Mesodermal cell (in vitro differentiated cells): ENCODE data around the gene KIF1C.
A peak's percentile ranks its signal among the peaks of the same experiment; 100 is the strongest.

Experiments used
- H3K27ac ChIP-seq: 2 replicates; pipeline ENCODE4 v1.7.0; 2013; ENCODE audit warnings: mild to moderate bottlenecking, low read depth, low read length, moderate library complexity; ENCODE audit not compliant: severe bottlenecking
- H3K36me3 ChIP-seq: 2 replicates; pipeline ENCODE4 v1.7.1; 2013; ENCODE audit warnings: mild to moderate bottlenecking, low read length, moderate library complexity; ENCODE audit not compliant: control insufficient read depth, insufficient read depth
- H3K4me1 ChIP-seq: one replicate; pipeline ENCODE4 v1.7.1; 2013; ENCODE audit warnings: mild to moderate bottlenecking, low read length; ENCODE audit not compliant: insufficient read depth, control insufficient read depth, poor library complexity, severe bottlenecking
- H3K4me3 ChIP-seq: 2 replicates; pipeline ENCODE4 v1.7.0; 2013; ENCODE audit warnings: low read length, control low read depth, mild to moderate bottlenecking; ENCODE audit not compliant: insufficient read depth, poor library complexity, severe bottlenecking; ENCODE audit errors: extremely low read depth
- H3K9me3 ChIP-seq: 2 replicates; pipeline ENCODE4 v1.7.1; 2013; ENCODE audit warnings: mild to moderate bottlenecking, low read length, moderate library complexity; ENCODE audit not compliant: control insufficient read depth
- WGBS, 2 experiments: methylation state at CpG; one replicate each; pipeline ENCODE4 v1.1.5; 2013; ENCODE audit warnings: missing lambda C conversion rate in 2 of 2; ENCODE audit not compliant: insufficient coverage in 2 of 2; 5-methylcytosine and 5-hydroxymethylcytosine counted together

KIF1C gene

DNA sequence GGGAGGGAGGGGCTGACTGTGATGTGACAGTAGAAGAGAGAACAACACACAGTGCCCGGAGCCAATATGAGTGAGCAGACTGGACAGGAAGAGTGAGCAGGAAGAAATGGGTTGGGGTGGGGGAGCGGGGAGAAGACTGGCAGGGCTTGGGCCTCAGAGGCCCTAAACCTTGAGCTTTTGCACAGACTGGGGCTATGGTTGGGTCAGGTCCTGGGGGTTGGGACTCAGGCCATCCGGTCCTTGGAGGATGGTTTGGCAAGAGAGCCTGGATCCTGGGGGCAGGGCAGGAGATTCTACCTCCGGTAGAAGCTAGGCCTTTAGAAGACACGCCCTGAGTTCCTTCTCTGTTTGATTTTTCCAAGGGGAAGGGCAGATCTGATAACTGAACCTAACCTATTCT is 11.3 kb upstream of the KIF1C start:
- peaks cover 10% of the 10 kb centered on the region for H3K4me1 ChIP-seq
- H3K36me3 ChIP-seq: peaks cover 11% of the 10 kb centered on the region
- WGBS, 2 experiments: 84 to 93% methylated on average over 4 of the region's 5 CpGs
- H3K4me3 ChIP-seq: peak overlapping the region; percentile 66
- H3K9me3 ChIP-seq: no peaks in the 10 kb centered on the region
- peak overlapping the region; percentile 26 for H3K27ac ChIP-seq

DNA sequence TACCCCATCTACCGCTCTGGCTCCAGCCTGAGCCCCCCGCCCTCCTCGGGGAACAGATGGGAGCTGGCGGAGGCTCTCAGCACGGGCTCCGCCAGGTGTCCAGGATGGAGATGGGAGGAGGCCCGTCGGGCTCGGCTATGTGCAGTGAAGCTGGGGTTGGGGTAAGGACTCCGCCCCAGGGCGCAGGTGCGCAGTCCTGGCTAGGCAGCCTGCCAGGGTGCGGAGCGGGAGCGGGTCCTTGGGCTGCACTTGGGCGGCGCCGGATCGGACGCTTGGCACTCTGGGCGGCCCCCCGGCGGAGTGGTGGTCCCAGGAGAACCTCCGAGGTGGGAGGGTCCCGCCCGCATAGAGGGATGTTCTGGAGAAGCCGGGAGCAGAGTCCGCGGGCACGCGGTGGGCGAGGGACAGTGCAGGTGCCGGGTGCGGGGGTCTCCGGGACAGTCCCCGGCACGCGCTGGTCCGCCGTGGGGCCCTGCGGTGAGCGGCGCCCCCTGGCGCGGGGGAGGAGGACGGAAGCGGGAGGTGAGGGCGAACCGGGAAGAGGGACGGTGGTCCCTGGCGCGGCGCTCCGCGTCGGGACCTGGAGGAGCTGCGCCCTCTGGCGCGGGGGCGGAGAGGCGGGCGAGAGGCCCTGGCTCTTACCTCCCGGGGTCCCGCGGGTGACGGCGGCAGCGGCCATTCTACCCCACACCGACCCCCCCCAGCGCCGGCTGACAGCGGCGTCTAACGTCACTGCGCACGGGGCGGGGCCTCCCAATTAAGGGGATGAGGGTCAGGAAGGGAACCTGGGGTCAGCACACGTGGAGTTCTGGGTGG is 10.6 kb upstream of the KIF1C start, which contains the start of gene CAMTA2:
Gene CAMTA2 (minus strand): TSS at position 725 of the 816 bp plus-strand sequence. CDS start 1,453 bp downstream, outside the sequence.
- Histone ChIP-seq H3K4me3 (peak within 1 kb of the TSS; percentile 66), H3K27ac (peak within 1 kb of the TSS; percentile 36), H3K9me3 (no peaks in the 10 kb centered on the region), H3K4me1 (peaks cover 10% of the 10 kb centered on the region), H3K36me3 (peaks cover 5% of the 10 kb centered on the region)
- 2 to 4% methylated on average over 54 to 70 of the region's 78 CpGs for WGBS, 2 experiments

DNA sequence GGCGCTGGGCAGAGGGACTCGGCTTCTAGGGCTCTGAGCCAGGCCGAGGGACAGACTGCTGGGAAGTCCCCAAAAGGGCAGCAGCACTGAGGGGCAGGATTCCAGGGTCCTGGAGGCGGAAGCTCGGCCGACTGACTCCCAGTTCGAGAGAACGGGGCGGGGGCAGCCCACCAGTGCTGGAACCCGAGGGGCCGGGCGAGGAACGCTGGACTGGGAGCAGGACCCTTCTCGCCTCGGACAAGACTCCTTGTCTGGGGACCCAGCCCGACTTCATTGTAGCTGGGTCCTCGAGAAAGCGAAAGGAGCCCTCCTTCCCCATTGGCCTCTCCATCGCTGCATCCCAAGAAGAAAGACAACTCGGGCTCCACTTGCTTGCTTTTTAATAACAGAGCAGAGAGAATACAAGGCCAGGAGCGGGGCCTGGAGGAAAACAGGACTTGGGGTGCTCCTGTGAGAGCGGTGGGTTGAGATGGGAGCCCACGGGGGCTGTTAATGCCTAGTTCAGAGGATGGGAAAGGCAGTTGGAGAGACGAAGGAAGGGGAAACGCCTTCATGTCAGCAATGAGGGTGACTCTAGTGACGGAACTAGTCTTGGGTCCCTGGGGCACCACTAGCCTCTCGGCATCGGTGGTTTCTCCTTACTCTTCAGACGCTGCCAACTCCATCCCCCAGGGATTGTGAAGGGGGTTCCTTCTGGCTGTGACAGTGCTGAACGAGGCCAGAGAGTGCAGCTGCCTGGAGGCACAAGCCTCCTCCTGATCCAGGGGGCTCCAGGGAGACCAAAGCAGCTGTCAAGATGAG is 9.8 kb upstream of the KIF1C start:
- WGBS, 2 experiments: 28 to 32% methylated on average over 20 to 29 of the region's 30 CpGs
- peak overlapping the region; percentile 66 for H3K4me3 ChIP-seq
- H3K36me3 ChIP-seq: peaks cover 3% of the 10 kb centered on the region
- peak overlapping the region; percentile 10 for H3K27ac ChIP-seq
- peaks cover 10% of the 10 kb centered on the region for H3K4me1 ChIP-seq
- no peaks in the 10 kb centered on the region for H3K9me3 ChIP-seq

DNA sequence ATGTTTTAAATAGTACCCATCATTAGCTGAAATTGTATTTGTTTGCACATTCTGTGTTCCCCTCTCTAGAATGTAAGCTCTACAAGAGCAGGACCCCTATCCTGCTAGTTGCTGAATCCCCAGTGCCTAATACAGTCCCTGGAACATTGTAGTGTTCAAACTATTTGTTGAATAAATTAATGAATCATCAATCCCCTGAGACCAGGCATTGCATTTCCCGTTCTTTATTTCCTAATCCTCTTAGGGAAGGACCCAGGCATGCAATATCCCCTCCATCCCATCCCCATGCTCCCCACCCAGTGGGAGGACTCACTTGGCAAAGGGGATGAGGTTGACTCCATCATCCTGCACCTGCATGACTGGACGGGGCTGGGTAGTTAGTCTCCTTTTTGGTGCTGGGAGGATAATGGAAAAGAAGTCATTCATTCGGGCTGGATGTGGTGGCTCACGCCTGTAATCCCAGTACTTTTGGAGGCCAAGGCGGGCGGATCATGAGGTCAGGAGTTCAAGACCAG is 3.6 kb upstream of the KIF1C start:
- no peaks in the 10 kb centered on the region for H3K9me3 ChIP-seq
- no peaks in the 10 kb centered on the region for H3K36me3 ChIP-seq
- H3K4me3 ChIP-seq: no peak overlapping the region
- H3K27ac ChIP-seq: no peak overlapping the region
- no peaks in the 10 kb centered on the region for H3K4me1 ChIP-seq
- WGBS, 2 experiments: 94 to 95% methylated on average over 5 to 6 of the region's 6 CpGs

DNA sequence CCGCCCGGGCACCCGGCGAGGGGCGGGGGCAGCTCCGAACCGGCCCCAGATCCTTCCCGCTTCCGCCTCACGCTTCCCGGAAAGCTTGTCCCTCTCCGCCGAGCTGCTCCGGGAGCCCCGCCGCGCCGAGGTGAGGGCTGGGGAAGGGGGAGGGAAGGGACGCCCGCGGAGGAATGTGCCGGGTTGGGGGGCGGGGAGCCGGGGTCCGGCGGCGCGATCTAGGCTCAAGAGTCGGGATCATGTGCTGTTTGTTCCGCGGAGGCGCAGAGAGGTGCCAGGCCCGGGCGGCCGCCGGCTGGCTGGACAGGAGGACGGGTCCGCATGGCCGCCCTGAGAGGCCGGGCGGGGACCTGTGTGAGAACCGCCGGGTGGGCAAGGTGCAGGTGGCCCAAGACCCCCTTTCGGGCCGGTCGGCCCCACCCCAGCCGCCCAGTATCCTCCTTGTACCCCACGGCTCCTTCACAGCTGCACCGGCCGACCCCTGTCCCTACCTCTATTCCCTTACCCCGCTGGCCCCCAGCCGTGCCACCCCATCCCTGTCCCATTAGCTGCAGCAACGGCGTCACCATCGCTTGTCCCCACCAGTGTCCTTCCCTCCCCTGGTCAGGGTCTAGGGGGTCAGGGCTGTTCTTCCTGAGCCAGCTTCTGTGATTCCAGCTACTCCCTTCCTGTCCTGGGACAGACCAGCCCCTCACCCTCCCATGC is 429 bp downstream of the KIF1C start:
- peak overlapping the region; percentile 92 for H3K4me3 ChIP-seq
- no peak overlapping the region for H3K27ac ChIP-seq
- 0 to 1% methylated on average over 27 to 50 of the region's 55 CpGs for WGBS, 2 experiments
- H3K4me1 ChIP-seq: peaks cover 15% of the 10 kb centered on the region
- peaks cover 38% of the 10 kb centered on the region for H3K36me3 ChIP-seq
- no peaks in the 10 kb centered on the region for H3K9me3 ChIP-seq

DNA sequence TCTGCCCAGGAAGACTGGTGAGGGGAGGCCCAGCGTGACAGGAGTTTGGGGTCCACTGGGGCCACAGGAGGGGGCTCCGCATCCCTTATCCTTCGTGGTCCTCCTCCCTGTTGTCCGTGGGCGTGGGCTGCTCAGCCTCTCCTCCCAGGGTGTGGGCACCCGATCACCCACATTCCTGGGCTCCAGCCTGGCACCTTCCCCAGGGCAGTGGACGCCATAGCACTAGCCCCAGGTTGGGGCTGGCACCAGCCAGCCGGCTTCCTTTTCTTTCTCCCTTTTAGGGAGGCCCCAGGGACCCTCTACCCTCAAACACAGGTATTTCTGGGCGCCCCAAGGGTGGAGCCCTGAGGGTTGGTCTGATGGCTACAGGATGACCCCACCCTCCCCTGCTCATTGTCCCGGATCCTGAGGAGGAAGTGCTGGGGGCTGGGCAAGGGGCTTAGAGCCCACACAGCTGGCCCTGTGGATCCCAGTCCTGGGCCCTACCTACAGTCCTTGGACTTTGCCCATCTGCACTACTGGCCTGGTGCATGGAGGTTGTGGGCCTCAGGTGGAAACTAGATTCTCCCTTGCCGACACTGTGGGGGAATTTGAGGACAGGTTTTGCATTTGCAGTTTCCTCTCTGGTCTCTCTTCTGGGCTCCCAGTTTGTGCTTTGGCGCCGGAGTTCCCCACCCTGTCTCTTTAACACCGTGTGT is 1.1 kb downstream of the KIF1C start:
- Histone ChIP-seq H3K4me1 (peaks cover 20% of the 10 kb centered on the region), H3K27ac (no peak overlapping the region), H3K9me3 (no peaks in the 10 kb centered on the region), H3K4me3 (peak overlapping the region; percentile 92), H3K36me3 (peaks cover 45% of the 10 kb centered on the region)
- WGBS, 2 experiments: 21 to 23% methylated on average over 12 to 13 of the region's 14 CpGs

DNA sequence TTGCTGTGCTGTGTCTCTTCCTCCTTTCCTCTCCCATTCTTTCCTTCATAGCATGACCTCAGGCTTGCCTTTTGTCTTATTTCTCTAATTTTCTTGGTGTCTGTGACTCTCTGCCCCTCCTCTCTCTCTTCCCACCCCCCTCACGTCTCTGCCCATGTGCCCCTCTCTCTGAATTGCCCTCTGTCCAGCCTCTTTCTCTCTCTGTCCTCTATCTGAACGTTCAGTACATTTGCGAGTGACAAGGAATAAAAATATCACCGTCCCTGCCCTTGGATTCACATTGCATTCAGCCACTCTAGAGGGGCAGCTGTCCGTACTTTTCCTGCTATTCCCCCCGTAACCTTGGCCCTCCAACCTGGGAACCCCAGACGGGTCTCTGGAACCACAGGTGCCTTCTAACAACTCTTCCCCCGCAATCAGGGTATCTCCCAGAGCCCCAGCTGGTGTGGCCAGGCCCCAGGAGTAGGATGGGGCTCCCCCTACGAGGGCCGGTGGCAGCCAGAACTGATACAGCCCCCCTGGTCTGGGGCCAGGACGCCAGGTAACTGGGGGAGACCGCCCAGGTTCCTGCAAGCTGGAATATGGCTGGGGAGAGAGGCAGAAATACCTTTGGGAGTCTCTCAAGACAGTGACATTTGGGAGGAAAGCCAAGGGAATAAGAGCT is 1.8 kb downstream of the KIF1C start:
- H3K27ac ChIP-seq: no peak overlapping the region
- 79% methylated on average over 9 to 12 of the region's 12 CpGs for WGBS, 2 experiments
- no peaks in the 10 kb centered on the region for H3K9me3 ChIP-seq
- H3K4me3 ChIP-seq: peak overlapping the region; percentile 92
- H3K36me3 ChIP-seq: peaks cover 52% of the 10 kb centered on the region
- H3K4me1 ChIP-seq: peaks cover 24% of the 10 kb centered on the region

DNA sequence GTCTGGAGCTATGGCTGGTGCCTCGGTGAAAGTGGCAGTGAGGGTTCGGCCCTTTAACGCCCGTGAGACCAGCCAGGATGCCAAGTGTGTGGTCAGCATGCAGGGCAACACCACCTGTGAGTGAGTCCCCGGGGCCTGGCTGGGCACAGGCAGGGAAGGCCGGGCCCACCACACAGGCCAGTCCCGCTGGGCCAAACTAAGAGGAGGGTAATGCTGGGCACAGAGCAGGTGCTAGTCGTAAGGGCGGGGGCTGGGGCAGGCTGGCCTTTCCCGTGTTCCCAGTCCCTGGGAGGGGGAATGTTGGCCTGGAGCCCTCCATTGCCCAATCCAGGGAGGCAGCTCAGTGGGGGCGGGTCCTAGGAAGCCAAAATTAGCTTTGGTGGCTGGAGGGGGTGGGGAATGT is 2.5 kb downstream of the KIF1C start:
- Histone ChIP-seq H3K4me3 (peak overlapping the region; percentile 92), H3K36me3 (peaks cover 58% of the 10 kb centered on the region)
- WGBS, 2 experiments: 80 to 86% methylated on average over 9 to 11 of the region's 11 CpGs

DNA sequence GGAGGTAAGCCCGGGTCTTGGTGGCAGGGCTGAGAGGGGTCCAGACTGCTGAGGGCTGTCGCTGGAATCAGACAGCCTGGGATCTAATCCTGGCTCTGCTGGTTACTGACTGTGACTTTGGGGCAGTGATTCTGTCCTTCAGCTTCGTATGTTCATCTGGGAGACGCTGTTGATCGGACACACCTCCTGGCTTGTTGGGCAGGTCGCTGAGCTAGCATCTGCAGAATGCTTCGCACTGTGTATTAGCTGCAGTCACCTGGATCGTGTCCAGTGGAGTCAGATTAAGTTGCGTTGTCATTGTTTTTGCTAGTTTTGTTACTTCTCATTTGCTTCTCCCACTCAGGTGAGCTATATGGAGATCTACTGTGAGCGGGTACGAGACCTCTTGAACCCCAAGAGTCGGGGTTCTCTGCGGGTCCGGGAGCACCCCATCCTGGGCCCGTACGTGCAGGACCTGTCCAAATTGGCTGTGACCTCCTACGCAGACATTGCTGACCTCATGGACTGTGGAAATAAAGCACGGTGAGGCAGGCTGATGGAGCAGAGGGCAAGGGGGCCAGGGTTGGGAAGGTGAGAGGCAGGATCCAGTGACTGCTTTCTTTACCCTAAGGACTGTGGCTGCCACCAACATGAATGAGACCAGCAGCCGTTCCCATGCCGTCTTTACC is 4.5 kb downstream of the KIF1C start:
- Histone ChIP-seq H3K9me3 (no peaks in the 10 kb centered on the region), H3K4me1 (peaks cover 24% of the 10 kb centered on the region), H3K27ac (no peak overlapping the region), H3K4me3 (no peak overlapping the region), H3K36me3 (peaks cover 79% of the 10 kb centered on the region)
- WGBS, 2 experiments: 96 to 98% methylated on average over 19 to 20 of the region's 20 CpGs

More for the DNA sequence above, 2.5 kb downstream of the KIF1C start:
- Histone ChIP-seq H3K27ac (no peak overlapping the region), H3K9me3 (no peaks in the 10 kb centered on the region), H3K4me1 (peaks cover 24% of the 10 kb centered on the region)
